Measurements from ENCODE around the gene MRPL4. TPM values are rescaled to one million over a fixed set of nuclear protein-coding genes. Genes with fewer than 3 reads are reported as not detected.

Gene MRPL4
- total RNA-seq, 3 donors from 2014 or later, result 213 to 268 (median 239) TPM

DNA sequence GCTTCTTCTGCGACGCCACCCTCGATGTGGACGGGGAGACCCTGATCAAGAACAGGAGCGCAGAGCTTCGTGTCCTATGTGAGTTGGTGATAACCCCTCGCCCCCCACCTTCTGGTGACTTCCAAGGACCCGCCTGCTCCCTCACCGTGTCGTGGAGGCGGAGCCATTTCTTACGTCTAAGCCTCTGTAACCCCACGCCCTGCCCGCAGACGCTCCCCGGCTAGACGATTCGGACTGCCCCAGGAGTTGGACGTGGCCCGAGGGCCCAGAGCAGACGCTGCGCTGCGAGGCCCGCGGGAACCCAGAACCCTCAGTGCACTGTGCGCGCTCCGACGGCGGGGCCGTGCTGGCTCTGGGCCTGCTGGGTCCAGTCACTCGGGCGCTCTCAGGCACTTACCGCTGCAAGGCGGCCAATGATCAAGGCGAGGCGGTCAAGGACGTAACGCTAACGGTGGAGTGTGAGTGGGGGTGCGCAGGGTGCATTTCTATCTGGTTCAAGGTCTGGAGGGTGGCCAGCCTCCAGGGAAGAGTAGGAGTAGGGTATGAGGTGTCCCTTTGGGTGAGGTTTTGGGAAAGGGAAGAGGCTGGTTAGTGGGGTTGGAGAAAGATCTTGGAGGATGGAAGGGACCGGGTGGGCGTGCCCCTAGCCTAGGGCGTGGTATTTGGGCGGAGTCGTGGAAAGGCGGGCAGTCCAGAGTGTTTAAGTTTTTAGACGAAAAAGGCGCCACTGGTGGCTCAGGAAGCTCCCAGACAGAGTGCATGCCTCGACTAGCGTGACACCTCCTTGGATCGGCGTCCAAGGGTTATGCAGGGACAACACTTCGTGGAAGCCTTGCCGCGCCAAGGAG is 41.0 kb downstream of the MRPL4 start:
- H3K9me3 Mint-ChIP-seq, result no peaks in the 10 kb centered on the region
- no peaks in the 10 kb centered on the region for H3K36me3 Mint-ChIP-seq (ENCODE audit: insufficient read depth)
- ATAC-seq, result no peak
- H3K4me3 Mint-ChIP-seq, result peak overlapping the region; percentile 79
- peaks cover 71% of the 10 kb centered on the region for H3K27me3 Mint-ChIP-seq (ENCODE audit: low read depth)
- DNase-seq, result no peak
- H3K4me1 Mint-ChIP-seq (ENCODE audit: low read depth), result peaks cover 64% of the 10 kb centered on the region

DNA sequence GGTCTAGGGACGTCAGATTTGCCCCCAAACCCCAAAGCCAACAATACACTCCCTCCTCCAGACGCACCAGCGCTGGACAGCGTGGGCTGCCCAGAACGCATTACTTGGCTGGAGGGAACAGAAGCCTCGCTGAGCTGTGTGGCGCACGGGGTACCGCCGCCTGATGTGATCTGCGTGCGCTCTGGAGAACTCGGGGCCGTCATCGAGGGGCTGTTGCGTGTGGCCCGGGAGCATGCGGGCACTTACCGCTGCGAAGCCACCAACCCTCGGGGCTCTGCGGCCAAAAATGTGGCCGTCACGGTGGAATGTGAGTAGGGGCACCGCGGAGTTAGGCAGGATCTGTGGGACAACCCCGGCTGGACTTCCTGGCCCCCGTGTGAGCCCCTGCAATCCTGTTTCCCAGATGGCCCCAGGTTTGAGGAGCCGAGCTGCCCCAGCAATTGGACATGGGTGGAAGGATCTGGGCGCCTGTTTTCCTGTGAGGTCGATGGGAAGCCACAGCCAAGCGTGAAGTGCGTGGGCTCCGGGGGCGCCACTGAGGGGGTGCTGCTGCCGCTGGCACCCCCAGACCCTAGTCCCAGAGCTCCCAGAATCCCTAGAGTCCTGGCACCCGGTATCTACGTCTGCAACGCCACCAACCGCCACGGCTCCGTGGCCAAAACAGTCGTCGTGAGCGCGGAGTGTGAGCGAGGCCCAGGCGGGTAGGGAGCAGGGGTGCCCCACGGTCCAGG is 41.8 kb downstream of the MRPL4 start:
- no peak for DNase-seq
- peaks cover 59% of the 10 kb centered on the region for H3K4me1 Mint-ChIP-seq (ENCODE audit: low read depth)
- H3K4me3 Mint-ChIP-seq, result no peak overlapping the region
- peaks cover 64% of the 10 kb centered on the region for H3K27me3 Mint-ChIP-seq (ENCODE audit: low read depth)
- no peaks in the 10 kb centered on the region for H3K9me3 Mint-ChIP-seq
- no peak for ATAC-seq
- H3K36me3 Mint-ChIP-seq (ENCODE audit: insufficient read depth), result no peaks in the 10 kb centered on the region

DNA sequence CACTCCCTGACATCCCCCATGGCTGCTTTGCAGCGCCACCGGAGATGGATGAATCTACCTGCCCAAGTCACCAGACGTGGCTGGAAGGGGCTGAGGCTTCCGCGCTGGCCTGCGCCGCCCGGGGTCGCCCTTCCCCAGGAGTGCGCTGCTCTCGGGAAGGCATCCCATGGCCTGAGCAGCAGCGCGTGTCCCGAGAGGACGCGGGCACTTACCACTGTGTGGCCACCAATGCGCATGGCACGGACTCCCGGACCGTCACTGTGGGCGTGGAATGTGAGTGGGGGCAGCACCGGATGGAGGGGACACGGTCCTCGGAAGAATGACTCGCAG is 42.3 kb downstream of the MRPL4 start:
- H3K4me3 Mint-ChIP-seq, result no peak overlapping the region
- DNase-seq (no peak), ATAC-seq (no peak)
- H3K9me3 Mint-ChIP-seq, result no peaks in the 10 kb centered on the region
- H3K27me3 Mint-ChIP-seq (ENCODE audit: low read depth), result peaks cover 59% of the 10 kb centered on the region
- peaks cover 53% of the 10 kb centered on the region for H3K4me1 Mint-ChIP-seq (ENCODE audit: low read depth)
- H3K36me3 Mint-ChIP-seq (ENCODE audit: insufficient read depth), result no peaks in the 10 kb centered on the region

DNA sequence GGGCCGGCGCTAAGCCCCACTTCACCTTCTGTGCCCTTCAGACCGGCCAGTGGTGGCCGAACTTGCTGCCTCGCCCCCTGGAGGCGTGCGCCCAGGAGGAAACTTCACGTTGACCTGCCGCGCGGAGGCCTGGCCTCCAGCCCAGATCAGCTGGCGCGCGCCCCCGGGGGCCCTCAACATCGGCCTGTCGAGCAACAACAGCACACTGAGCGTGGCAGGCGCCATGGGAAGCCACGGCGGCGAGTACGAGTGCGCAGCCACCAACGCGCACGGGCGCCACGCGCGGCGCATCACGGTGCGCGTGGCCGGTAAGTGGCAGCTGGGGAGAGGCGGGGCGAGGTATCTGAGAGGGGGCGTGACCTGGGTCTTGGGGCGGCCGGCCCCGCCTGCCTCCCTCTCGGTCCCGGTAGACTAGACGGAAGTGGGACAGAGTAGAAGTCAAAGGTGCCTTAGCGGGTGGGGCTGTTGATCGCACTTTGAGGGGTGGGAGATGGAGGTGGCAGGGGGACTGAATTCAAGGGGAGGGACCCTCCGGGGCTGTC is 43.4 kb downstream of the MRPL4 start:
- DNase-seq, result peak; percentile 63
- peaks cover 53% of the 10 kb centered on the region for H3K27me3 Mint-ChIP-seq (ENCODE audit: low read depth)
- peak; percentile 30 to 50 for ATAC-seq
- H3K4me3 Mint-ChIP-seq, result peak overlapping the region; percentile 77
- H3K4me1 Mint-ChIP-seq (ENCODE audit: low read depth), result peaks cover 46% of the 10 kb centered on the region
- no peaks in the 10 kb centered on the region for H3K9me3 Mint-ChIP-seq
- no peaks in the 10 kb centered on the region for H3K36me3 Mint-ChIP-seq (ENCODE audit: insufficient read depth)

DNA sequence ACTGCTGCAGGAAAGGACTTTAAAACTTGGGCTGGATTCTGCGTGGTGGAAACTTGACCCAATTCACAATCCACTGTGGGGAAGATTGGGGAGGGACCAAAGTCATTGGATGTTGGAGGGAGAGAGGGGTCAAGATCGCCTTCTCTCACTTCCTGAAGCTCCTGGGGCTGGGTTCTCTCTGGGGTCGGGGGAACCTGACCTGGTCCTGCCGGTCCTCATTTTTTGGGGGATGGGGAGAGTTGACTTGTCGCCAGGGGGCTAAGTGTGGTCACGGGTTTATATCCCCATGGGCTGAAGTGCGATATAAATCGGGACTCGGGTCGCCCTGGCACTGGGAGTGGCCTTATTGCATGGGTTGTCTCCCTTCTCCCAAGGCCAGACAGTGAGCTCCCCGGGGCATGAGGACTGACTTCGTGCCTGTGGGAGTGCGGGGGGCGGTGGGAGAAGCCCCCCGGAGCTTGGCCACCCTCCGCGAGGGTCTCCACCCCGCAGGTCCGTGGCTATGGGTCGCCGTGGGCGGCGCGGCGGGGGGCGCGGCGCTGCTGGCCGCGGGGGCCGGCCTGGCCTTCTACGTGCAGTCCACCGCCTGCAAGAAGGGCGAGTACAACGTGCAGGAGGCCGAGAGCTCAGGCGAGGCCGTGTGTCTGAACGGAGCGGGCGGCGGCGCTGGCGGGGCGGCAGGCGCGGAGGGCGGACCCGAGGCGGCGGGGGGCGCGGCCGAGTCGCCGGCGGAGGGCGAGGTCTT is 44.0 kb downstream of the MRPL4 start:
- H3K36me3 Mint-ChIP-seq (ENCODE audit: insufficient read depth), result no peaks in the 10 kb centered on the region
- H3K4me1 Mint-ChIP-seq (ENCODE audit: low read depth), result peaks cover 39% of the 10 kb centered on the region
- ATAC-seq (no peak), DNase-seq (no peak)
- no peaks in the 10 kb centered on the region for H3K9me3 Mint-ChIP-seq
- peak overlapping the region; percentile 77 for H3K4me3 Mint-ChIP-seq
- H3K27me3 Mint-ChIP-seq (ENCODE audit: low read depth), result peaks cover 46% of the 10 kb centered on the region

DNA sequence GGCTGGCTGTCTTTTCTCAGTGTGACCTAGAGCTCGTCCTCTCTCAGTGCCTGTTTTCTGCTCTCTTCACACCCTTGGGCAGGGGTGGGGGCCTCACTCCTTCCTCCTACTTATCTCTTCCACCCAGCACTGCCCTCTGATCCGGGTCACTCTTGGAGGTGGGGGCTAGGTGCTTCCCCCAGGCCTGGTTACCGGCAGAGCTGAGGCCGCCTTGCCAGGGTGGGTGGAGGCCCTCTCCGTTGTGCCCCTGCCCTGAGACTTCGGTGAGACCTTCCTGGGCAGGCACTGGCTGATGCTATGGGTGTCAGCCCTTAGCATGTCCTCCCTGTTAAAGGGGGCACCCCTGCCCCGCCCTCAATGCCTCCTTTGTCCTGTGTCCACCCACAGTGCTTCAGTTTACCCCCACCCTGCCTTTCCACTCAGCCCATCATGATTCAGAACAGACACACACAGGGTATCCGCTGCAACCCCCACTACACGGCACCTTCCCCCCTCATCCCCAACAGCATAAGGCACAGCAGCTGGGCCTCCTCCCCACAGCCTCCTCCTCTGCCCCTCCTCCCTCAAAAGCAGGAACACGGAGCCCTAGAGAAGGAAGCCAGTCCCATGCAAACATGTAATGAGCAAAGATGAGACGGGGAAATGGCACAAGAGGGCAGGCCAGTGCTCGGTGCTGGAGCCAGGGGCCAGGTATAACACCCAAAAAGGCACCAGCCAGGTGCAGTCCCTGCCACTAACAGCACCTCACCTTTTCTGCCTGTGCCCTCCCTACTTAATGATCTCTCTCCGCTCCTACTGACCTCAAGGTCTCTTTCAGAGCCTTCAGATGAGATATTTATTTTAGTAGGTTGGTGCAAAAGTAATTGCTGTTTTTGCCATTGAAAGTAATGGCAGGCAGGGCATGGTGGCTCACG is 47.8 kb downstream of the MRPL4 start:
- peaks cover 6% of the 10 kb centered on the region for H3K36me3 Mint-ChIP-seq (ENCODE audit: insufficient read depth)
- DNase-seq (no peak), ATAC-seq (no peak)
- no peak overlapping the region for H3K4me3 Mint-ChIP-seq
- H3K9me3 Mint-ChIP-seq, result no peaks in the 10 kb centered on the region
- peaks cover 17% of the 10 kb centered on the region for H3K4me1 Mint-ChIP-seq (ENCODE audit: low read depth)
- peaks cover 12% of the 10 kb centered on the region for H3K27me3 Mint-ChIP-seq (ENCODE audit: low read depth)

DNA sequence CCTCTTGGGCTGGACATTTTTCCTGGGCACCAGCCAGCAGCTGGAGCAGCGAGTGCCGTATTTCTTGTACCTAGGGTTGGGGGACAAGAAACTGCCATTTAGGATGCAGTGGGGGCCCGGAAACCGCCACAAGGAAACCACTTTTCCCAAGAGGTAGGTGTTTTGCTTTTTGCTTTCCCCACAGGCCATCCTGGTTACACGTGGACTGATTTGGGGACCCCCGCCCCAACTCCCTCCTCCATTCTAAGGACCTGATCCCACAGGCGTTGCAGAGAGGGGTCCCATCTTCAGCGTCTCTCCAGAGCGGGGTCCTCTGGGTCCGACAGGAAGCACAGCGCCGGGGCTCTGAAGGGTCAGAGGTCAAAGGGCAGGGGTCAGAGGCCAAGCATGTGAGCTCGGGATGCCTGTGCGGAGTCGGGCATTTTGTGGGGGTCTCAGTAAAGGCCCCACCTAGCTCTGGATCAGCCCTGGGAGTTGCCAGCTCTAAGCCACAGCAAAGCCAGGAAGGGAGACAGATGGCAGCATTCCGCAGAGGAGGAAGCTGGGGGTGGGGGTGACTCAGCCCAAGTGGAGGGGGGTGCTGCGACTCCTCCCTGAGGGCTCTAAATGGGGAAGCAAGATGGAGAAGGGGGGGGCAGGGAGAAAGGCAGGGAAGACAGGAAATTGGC is 53.3 kb downstream of the MRPL4 start:
- no peak overlapping the region for H3K4me3 Mint-ChIP-seq
- no peaks in the 10 kb centered on the region for H3K27me3 Mint-ChIP-seq (ENCODE audit: low read depth)
- peaks cover 6% of the 10 kb centered on the region for H3K4me1 Mint-ChIP-seq (ENCODE audit: low read depth)
- DNase-seq, result no peak
- ATAC-seq, result no peak
- H3K36me3 Mint-ChIP-seq (ENCODE audit: insufficient read depth), result peaks cover 6% of the 10 kb centered on the region
- no peaks in the 10 kb centered on the region for H3K9me3 Mint-ChIP-seq

DNA sequence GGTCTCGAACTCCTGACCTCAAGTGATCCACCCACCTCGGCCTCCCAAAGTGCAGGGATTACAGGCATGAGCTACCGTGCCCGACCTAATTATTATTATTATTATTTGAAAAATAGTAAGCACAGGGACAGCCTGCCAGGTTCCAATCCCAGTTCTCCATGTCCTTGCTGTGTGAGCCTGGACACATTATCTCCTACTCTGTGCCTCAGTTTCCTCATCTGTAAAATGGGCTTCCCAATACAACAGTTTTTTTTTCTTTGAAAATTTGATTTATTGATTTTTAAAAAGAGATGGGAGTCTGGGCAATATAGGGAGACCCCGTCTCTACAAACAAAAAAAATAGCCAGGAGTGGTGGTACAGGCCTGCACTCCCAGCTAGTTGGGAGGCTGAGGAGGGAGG is 54.3 kb downstream of the MRPL4 start:
- Mint-ChIP-seq H3K4me3 (no peak overlapping the region), H3K4me1 (ENCODE audit: low read depth) (peaks cover 6% of the 10 kb centered on the region), H3K9me3 (no peaks in the 10 kb centered on the region), H3K27me3 (ENCODE audit: low read depth) (no peaks in the 10 kb centered on the region), H3K36me3 (ENCODE audit: insufficient read depth) (peaks cover 6% of the 10 kb centered on the region)
- DNase-seq, result no peak
- no peak for ATAC-seq

DNA sequence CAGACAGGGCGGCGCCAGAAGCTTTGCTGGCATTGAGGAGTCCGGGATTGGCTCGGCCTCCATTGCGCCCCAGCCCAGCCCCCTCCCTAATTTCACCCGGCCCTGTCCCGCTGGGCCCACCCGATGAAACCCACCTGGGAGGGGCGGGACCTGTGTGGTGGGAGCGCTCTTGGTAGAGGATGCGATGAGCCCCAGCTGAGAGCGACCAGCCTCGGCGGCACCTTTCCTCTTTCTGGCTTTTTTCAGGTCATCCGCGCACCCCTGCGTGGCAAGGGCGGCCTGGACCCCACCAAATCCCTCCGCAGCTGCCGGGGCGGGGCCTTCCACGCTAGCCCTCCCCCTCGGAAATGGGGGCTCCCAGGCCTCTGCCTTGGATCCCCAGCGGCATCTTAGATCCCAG is 57.4 kb downstream of the MRPL4 start, which contains the start of gene ZGLP1:
Gene ZGLP1, minus strand, starts transcription at position 393 of the 400 bp plus-strand sequence.
- H3K4me1 Mint-ChIP-seq (ENCODE audit: low read depth), result no peaks in the 10 kb centered on the region
- no peaks in the 10 kb centered on the region for H3K27me3 Mint-ChIP-seq (ENCODE audit: low read depth)
- DNase-seq, result no peak
- ATAC-seq, result no peak
- peaks cover 5% of the 10 kb centered on the region for H3K36me3 Mint-ChIP-seq (ENCODE audit: insufficient read depth)
- H3K4me3 Mint-ChIP-seq, result no peak within 1 kb of the TSS
- no peaks in the 10 kb centered on the region for H3K9me3 Mint-ChIP-seq

Other genes with a start within 250 kb of the MRPL4 start
- gene COL5A3, start 241.7 kb upstream of the MRPL4 start, total RNA-seq, result 1 to 10 TPM in 2 of 3 donors, under 1 TPM in 1; 0.46 to 2.8 (median 2.3) TPM
- gene RDH8, start 238.7 kb upstream of the MRPL4 start, total RNA-seq, result not detected
- 10 to 100 TPM; 20.1 to 26.8 (median 26.2) TPM for gene SHFL, start 165.9 kb upstream of the MRPL4 start, total RNA-seq
- 10 to 100 TPM in 1 of 3 donors, 1 to 10 TPM in 2; 9.2 to 11.0 (median 9.2) TPM for gene ANGPTL6, start 149.5 kb upstream of the MRPL4 start, total RNA-seq
- 100 to 1,000 TPM; 479 to 497 (median 489) TPM for gene PPAN, start 145.9 kb upstream of the MRPL4 start, total RNA-seq
- gene P2RY11, start 140.5 kb upstream of the MRPL4 start, total RNA-seq, result 10 to 100 TPM; 74.8 to 87.5 (median 82.6) TPM
- gene EIF3G, start 132.3 kb upstream of the MRPL4 start, total RNA-seq, result 100 to 1,000 TPM; 503 to 538 (median 523) TPM
- 100 to 1,000 TPM; 353 to 433 (median 355) TPM for gene DNMT1, start 57.3 kb upstream of the MRPL4 start, total RNA-seq
- 10 to 100 TPM; 15.0 to 18.4 (median 16.0) TPM for gene S1PR2, start 20.9 kb upstream of the MRPL4 start, total RNA-seq
- gene ICAM1, start 18.9 kb downstream of the MRPL4 start, total RNA-seq, result 10 to 100 TPM; 25.6 to 48.5 (median 39.5) TPM
- gene ICAM4, start 34.7 kb downstream of the MRPL4 start, total RNA-seq, result under 1 TPM; 0.27 to 0.53 (median 0.38) TPM
- 1 to 10 TPM; 3.1 to 4.3 (median 3.1) TPM for gene ICAM5, start 37.7 kb downstream of the MRPL4 start, total RNA-seq
- 10 to 100 TPM in 1 of 3 donors, 1 to 10 TPM in 2; 6.9 to 10.1 (median 9.3) TPM for gene ZGLP1, start 57.6 kb downstream of the MRPL4 start, total RNA-seq
- 10 to 100 TPM; 32.5 to 43.0 (median 38.3) TPM for gene FDX2, start 63.8 kb downstream of the MRPL4 start, total RNA-seq
- gene RAVER1, start 81.3 kb downstream of the MRPL4 start, total RNA-seq, result 100 to 1,000 TPM; 135 to 143 (median 135) TPM
- 10 to 100 TPM; 60.2 to 62.3 (median 62.2) TPM for gene ICAM3, start 87.4 kb downstream of the MRPL4 start, total RNA-seq
- 100 to 1,000 TPM; 196 to 226 (median 206) TPM for gene TYK2, start 128.4 kb downstream of the MRPL4 start, total RNA-seq
- gene CDC37, start 151.3 kb downstream of the MRPL4 start, total RNA-seq, result 100 to 1,000 TPM; 298 to 311 (median 303) TPM
- 1 to 10 TPM; 4.0 to 4.8 (median 4.2) TPM for gene PDE4A, start 168.3 kb downstream of the MRPL4 start, total RNA-seq

Data from activated T-cell treated with anti-CD3 and anti-CD28 coated beads, Interleukin-2, amount 50 U/mL, for 4 hours (primary cell).